ENCODE results near the gene SHISAL1. TPM values are rescaled to one million over a fixed set of nuclear protein-coding genes. Genes with fewer than 3 reads are reported as not detected.

Gene SHISAL1
- total RNA-seq, 1 experiment from 2014 or later = not detected

DNA sequence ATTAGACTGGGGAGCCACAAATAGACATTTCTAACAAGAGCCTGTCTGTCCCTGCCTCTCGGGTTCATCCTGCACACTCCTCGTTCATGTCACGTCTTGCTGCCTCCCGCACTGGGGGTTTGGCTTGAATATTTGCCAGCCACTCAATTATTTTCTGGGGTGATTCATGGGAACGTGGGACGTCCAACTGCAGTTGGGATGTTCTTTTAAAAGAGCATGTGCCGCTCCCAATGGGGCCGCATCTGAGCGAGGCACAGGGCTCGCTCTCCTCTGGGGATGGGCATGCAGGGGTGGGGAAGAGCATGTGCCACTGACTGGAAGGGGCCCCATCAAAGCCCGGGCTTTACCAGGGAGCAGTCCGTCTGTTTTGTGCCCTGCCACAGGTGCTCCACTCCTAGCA, 88.6 kb downstream of the SHISAL1 start:
- no peak overlapping the region for H3K27ac Mint-ChIP-seq (ENCODE audit: unreplicated experiment)
- no TSS peak for BruUV-seq (replicated peaks)
- intact Hi-C loops (cut with micrococcal nuclease; ENCODE audit: unreplicated experiment) = no loop called here
- TF ChIP-seq, protein P1, sequence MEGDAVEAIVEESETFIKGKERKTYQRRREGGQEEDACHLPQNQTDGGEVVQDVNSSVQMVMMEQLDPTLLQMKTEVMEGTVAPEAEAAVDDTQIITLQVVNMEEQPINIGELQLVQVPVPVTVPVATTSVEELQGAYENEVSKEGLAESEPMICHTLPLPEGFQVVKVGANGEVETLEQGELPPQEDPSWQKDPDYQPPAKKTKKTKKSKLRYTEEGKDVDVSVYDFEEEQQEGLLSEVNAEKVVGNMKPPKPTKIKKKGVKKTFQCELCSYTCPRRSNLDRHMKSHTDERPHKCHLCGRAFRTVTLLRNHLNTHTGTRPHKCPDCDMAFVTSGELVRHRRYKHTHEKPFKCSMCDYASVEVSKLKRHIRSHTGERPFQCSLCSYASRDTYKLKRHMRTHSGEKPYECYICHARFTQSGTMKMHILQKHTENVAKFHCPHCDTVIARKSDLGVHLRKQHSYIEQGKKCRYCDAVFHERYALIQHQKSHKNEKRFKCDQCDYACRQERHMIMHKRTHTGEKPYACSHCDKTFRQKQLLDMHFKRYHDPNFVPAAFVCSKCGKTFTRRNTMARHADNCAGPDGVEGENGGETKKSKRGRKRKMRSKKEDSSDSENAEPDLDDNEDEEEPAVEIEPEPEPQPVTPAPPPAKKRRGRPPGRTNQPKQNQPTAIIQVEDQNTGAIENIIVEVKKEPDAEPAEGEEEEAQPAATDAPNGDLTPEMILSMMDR (IDR thresholded peaks at IDR 0.05; ENCODE audit: unreplicated experiment) = no peak
- no peaks in the 10 kb centered on the region for H3K4me1 Mint-ChIP-seq (ENCODE audit: low read depth, unreplicated experiment)
- no peak for DNase-seq
- CTCF ChIA-PET = no interaction called here
- H3K27me3 Mint-ChIP-seq (ENCODE audit: unreplicated experiment) = peaks cover 75% of the 10 kb centered on the region
- H3K4me3 Mint-ChIP-seq (ENCODE audit: low read depth, unreplicated experiment) = no peak overlapping the region
- no peaks in the 10 kb centered on the region for H3K9me3 Mint-ChIP-seq (ENCODE audit: low read depth, unreplicated experiment)
- no peaks in the 10 kb centered on the region for H3K36me3 Mint-ChIP-seq (ENCODE audit: insufficient read depth, unreplicated experiment)

DNA sequence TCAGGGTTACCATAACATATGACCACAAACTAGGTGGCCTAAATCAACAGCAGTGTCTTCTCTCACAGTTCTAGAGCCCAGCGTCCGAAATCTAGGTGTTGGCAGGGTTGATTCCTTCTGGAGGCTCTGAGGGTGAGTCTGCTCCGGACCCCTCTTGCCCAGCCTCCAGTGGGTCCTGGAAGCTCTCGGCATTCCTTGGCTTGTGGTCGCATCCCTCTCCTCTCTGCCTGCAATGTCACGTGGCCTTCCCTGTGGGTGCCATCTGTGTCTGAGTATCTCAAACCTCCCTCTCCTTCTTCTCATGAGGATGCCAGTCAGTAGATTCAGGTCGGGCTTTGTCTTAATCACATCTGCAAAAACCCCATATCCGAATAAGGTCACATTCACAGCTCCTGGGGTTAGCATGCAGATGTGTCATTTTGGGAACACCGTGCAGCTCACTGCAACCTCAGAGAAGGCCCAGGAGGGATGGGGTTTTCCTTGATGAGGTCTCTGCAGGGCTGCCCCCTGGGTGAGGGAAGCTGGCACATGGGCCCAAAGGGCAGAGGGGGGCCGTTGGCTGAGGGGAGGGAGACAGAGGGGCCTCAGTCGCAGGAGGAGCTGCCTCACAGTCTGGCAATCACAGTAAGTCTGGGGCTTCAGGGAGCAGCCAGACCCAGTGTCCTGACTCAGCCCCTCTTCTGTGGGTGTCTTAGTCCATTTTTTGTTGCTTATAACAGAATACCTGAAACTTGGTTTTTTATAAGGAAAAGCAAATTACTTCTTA, 90.9 kb downstream of the SHISAL1 start:
- Mint-ChIP-seq H3K27me3 (ENCODE audit: unreplicated experiment) (peaks cover 82% of the 10 kb centered on the region), H3K27ac (ENCODE audit: unreplicated experiment) (no peak overlapping the region), H3K9me3 (ENCODE audit: low read depth, unreplicated experiment) (no peaks in the 10 kb centered on the region), H3K4me3 (ENCODE audit: low read depth, unreplicated experiment) (no peak overlapping the region), H3K36me3 (ENCODE audit: insufficient read depth, unreplicated experiment) (no peaks in the 10 kb centered on the region), H3K4me1 (ENCODE audit: low read depth, unreplicated experiment) (no peaks in the 10 kb centered on the region)
- intact Hi-C loops (cut with micrococcal nuclease; ENCODE audit: unreplicated experiment) = no loop called here
- no peak for DNase-seq
- BruUV-seq (replicated peaks) = no TSS peak
- CTCF ChIA-PET = interaction anchor here (1.2 kb wide), 1 partner anchor 55 kb away, joined by 3 read pairs; no protein-coding TSS in a partner anchor
- TF ChIP-seq, protein P1 (IDR thresholded peaks at IDR 0.05; ENCODE audit: unreplicated experiment) = no peak

DNA sequence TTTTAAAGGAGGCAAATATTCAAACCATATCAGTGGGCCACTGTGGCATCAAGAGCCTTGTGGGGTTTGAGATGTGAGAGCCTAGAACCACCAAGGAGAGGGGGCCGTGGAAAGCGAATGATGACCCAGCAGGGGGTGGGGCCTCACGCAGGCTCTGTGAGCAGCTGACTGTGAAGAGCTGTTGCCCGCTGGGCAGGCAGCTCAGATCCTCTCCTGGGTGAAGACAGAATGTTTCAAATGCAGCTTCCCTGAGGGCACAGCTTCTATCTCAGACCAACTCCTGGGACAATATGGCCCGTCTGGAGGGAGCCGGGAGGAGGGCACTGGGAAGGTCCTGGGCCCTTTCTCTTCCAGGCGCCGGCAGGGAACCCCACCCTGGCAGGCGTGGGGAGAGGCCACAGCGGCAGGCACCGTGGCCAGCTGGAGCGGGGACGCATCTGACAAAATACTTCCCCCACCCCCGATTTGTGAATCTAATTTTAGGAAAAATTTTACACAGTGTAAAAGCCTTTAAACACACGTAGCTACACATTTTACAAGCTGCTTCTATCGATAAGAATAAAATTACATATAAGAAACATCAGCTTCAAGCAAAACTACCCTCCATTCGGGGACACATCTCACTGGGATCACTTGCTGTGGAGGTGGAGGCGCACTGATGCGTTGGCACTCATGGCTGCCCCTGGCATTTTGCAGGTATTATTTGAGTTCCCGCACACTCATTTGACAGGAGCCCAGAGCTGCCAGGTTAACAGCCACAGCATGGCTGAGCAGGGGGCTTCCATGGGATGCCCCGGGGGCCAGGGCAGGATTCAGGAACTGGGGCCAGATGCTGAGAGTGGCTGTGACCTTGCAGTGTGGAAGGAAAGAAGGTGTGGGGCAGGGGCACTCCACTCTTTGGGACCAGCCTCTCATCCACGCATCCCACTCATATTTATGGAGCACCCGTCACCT, 91.7 kb downstream of the SHISAL1 start:
- no peaks in the 10 kb centered on the region for H3K36me3 Mint-ChIP-seq (ENCODE audit: insufficient read depth, unreplicated experiment)
- H3K9me3 Mint-ChIP-seq (ENCODE audit: low read depth, unreplicated experiment) = no peaks in the 10 kb centered on the region
- TF ChIP-seq, protein P1 (IDR thresholded peaks at IDR 0.05; ENCODE audit: unreplicated experiment) = no peak
- no peak overlapping the region for H3K27ac Mint-ChIP-seq (ENCODE audit: unreplicated experiment)
- intact Hi-C loops (cut with micrococcal nuclease; ENCODE audit: unreplicated experiment) = no loop called here
- CTCF ChIA-PET = interaction anchor here (1.0 to 1.2 kb wide), 2 partner anchors 40 to 56 kb away, joined by 3 read pairs; partner anchors contain the start of gene PARVG
- no peak overlapping the region for H3K4me3 Mint-ChIP-seq (ENCODE audit: low read depth, unreplicated experiment)
- peaks cover 82% of the 10 kb centered on the region for H3K27me3 Mint-ChIP-seq (ENCODE audit: unreplicated experiment)
- DNase-seq = no peak
- BruUV-seq (replicated peaks) = no TSS peak
- no peaks in the 10 kb centered on the region for H3K4me1 Mint-ChIP-seq (ENCODE audit: low read depth, unreplicated experiment)

DNA sequence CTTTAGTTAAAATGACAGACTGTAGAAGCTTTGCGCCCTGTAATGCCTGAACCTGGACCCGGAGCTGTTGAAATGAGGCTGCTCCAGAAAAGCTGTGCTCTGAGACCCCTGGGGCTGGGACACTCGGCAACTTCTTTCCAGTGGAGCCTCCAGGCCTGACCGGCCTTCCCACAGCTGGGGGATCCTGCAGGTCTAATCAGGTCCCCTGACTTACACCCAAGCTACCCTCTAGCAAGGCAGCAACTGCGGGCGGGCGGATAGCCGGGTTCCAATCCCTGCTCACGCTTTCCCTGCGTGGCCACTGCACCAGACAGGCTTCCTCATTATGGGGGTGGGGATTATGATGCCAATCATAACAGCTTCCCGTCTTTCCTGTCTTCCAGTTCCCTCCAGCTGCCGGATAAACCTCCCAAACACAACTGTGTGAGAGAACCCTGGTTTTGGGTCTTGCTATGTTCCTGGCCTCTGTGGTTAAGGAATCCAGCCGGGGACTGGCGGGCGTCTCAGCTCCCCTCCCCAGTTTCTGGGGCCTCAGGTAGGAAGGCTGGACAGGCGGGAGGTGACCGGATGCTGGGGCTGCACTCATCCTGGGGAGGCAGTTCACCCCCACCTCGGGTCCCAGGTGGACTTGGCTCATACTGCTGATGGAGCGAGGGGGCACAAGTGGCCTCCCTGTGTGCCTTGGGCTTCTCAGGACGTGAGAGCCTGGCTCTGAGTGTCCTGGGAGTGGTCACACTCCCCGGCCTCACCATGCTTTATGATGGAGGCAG, 93.5 kb downstream of the SHISAL1 start:
- intact Hi-C loops (cut with micrococcal nuclease; ENCODE audit: unreplicated experiment) = no loop called here
- no peaks in the 10 kb centered on the region for H3K4me1 Mint-ChIP-seq (ENCODE audit: low read depth, unreplicated experiment)
- peaks cover 64% of the 10 kb centered on the region for H3K27me3 Mint-ChIP-seq (ENCODE audit: unreplicated experiment)
- H3K9me3 Mint-ChIP-seq (ENCODE audit: low read depth, unreplicated experiment) = no peaks in the 10 kb centered on the region
- BruUV-seq (replicated peaks) = no TSS peak
- no peak overlapping the region for H3K4me3 Mint-ChIP-seq (ENCODE audit: low read depth, unreplicated experiment)
- no peak for DNase-seq
- no peaks in the 10 kb centered on the region for H3K36me3 Mint-ChIP-seq (ENCODE audit: insufficient read depth, unreplicated experiment)
- TF ChIP-seq, protein P1 (IDR thresholded peaks at IDR 0.05; ENCODE audit: unreplicated experiment) = no peak
- CTCF ChIA-PET = interaction anchor here (0.5 kb wide), 1 partner anchor 452 kb away, joined by 3 read pairs; no protein-coding TSS in a partner anchor
- H3K27ac Mint-ChIP-seq (ENCODE audit: unreplicated experiment) = no peak overlapping the region
